HepG2 (cell line): ENCODE measurements around the gene SMYD5. TPM values are rescaled to one million over a fixed set of nuclear protein-coding genes. Genes with fewer than 3 reads are reported as not detected.

ENCODE experiments used
- ATAC-seq: fragments of 200-7000 bp; cut with Tn5 transposase; 3 replicates; pipeline ENCODE4 v1.9.1; 2020; ENCODE audit warnings: mild to moderate bottlenecking, moderate library complexity
- BruUV-seq: library from RNA; stranded (reverse); fragments of 400-500 nt; replicated peaks from 2 replicates; lab custom pipeline; 2021; lab: Mats Ljungman, UMichigan
- CTCF ChIA-PET: fragments of 300-600 bp; formaldehyde crosslinking; extraction: SDS; loops from one replicate; lab custom pipeline; 2021; ENCODE audit warnings: low total read pairs, inconsistent platforms, low intra/inter-chr PET ratio; lab: Yijun Ruan, JAX
- POLR2A ChIA-PET: fragments of 350-600 bp; sonication (Branson Sonifier 250); formaldehyde crosslinking; loops from one replicate; lab custom pipeline; 2020; ENCODE audit warnings: antibody characterized with exemption, inconsistent platforms; lab: Yijun Ruan, JAX
- DNase-seq: peaks from one replicate; pipeline ENCODE4 v3.0.0-alpha.2; 2015; ENCODE audit warnings: low spot score
- FAIRE-seq: peaks from 3 replicates; lab custom pipeline; 2011; peaks lifted over from hg19 to GRCh38; lab: Jason Lieb, UNC
- H2AFZ ChIP-seq: one replicate; pipeline ENCODE4 v1.6.1; 2011; ENCODE audit warnings: low read length, inconsistent platforms
- H3K27ac ChIP-seq: fragments of 300-600 bp; 3 replicates; pipeline ENCODE4 v1.8.0; 2011; ENCODE audit warnings: mixed run types, mild to moderate bottlenecking, mixed read lengths, low read length, inconsistent platforms; ENCODE audit not compliant: insufficient read depth; ENCODE audit errors: extremely low read length
- H3K27me3 ChIP-seq, 2 experiments: fragments of 200-600 bp in 1 of 2; 2 replicates in 1 of 2; 3 replicates in 1 of 2; pipeline versions ENCODE4 v1.6.0 to v1.8.0; 2011; ENCODE audit warnings: low read length in 2 of 2, mild to moderate bottlenecking in 2 of 2, moderate library complexity in 2 of 2, inconsistent platforms in 1 of 2; ENCODE audit not compliant: insufficient read depth in 2 of 2, control insufficient read depth in 1 of 2
- H3K36me3 ChIP-seq, 2 experiments: fragments of 200-600 bp in 1 of 2; replicated peaks in 1 of 2; 2 replicates in 1 of 2; 3 replicates in 1 of 2; pipeline versions ENCODE4 v1.5.1 to v1.8.0; 2011; ENCODE audit warnings: low read length in 2 of 2, inconsistent platforms in 1 of 2; ENCODE audit not compliant: insufficient read depth in 2 of 2, control insufficient read depth in 1 of 2
- H3K4me1 ChIP-seq: 2 replicates; pipeline ENCODE4 v1.5.1; 2012; ENCODE audit warnings: low read length, inconsistent platforms; ENCODE audit not compliant: insufficient read depth
- H3K4me2 ChIP-seq: 2 replicates; pipeline ENCODE4 v1.6.0; 2011; ENCODE audit warnings: low read depth, low read length, inconsistent platforms
- H3K4me3 ChIP-seq, 3 experiments: fragments of 200-600 bp in 1 of 3; sonication (generic), shearing (Covaris generic) in 1 of 3; replicated peaks in 1 of 3; 2 replicates each; pipeline ENCODE4 v1.5.1; 2011 to 2016; ENCODE audit warnings: low read length in 3 of 3, inconsistent platforms in 2 of 3, low read depth in 2 of 3, mild to moderate bottlenecking in 2 of 3, control low read depth in 1 of 3, mixed read lengths in 1 of 3; ENCODE audit not compliant: insufficient read depth in 1 of 3
- H3K79me2 ChIP-seq: one replicate; pipeline ENCODE4 v1.6.1; 2011; ENCODE audit warnings: low read length, inconsistent platforms; ENCODE audit not compliant: insufficient read depth
- H3K9ac ChIP-seq: 2 replicates; pipeline ENCODE4 v1.6.0; 2011; ENCODE audit warnings: mild to moderate bottlenecking, low read depth, low read length, inconsistent platforms; ENCODE audit not compliant: insufficient read depth
- H3K9me3 ChIP-seq: 2 replicates; pipeline ENCODE4 v1.5.1; 2012; ENCODE audit warnings: mild to moderate bottlenecking, low read length
- H4K20me1 ChIP-seq: 2 replicates; pipeline ENCODE4 v1.6.0; 2011; ENCODE audit warnings: inconsistent platforms, mild to moderate bottlenecking, low read length, moderate library complexity; ENCODE audit not compliant: insufficient read depth
- CEBPZ ChIP-seq: IDR thresholded peaks from 2 replicates; pipeline ENCODE4 v1.6.1; 2012; ENCODE audit warnings: low read length, improper control_type of control experiment
- HNF4G ChIP-seq, 2 experiments: sonication (generic) in 1 of 2; formaldehyde crosslinking in 1 of 2; IDR thresholded peaks; 2 replicates each; pipeline versions ENCODE4 v1.4.0 to v1.6.1; 2011 to 2020; ENCODE audit warnings: borderline replicate concordance in 2 of 2, low read depth in 2 of 2, mild to moderate bottlenecking in 2 of 2, low read length in 1 of 2, missing genetic modification reagents in 1 of 2, moderate library complexity in 1 of 2
- HOXA3 ChIP-seq: sonication (generic); formaldehyde crosslinking; IDR thresholded peaks from 2 replicates; pipeline ENCODE4 v1.5.0; 2020; ENCODE audit warnings: missing genetic modification reagents
- KDM4B ChIP-seq: sonication (generic); formaldehyde crosslinking; IDR thresholded peaks from 2 replicates; pipeline ENCODE4 v1.4.0; 2020; ENCODE audit warnings: missing genetic modification reagents
- ZNF12 ChIP-seq: sonication (generic); formaldehyde crosslinking; IDR thresholded peaks from 2 replicates; pipeline ENCODE4 v1.5.0; 2020; ENCODE audit warnings: missing genetic modification reagents
- ZNF160 ChIP-seq: sonication (generic); formaldehyde crosslinking; IDR thresholded peaks from 2 replicates; pipeline ENCODE4 v1.8.0; 2022; ENCODE audit warnings: mild to moderate bottlenecking, inconsistent platforms, missing genetic modification reagents
- ZNF552 ChIP-seq: sonication (generic); formaldehyde crosslinking; IDR thresholded peaks from 2 replicates; pipeline ENCODE4 v1.9.0; 2022; ENCODE audit warnings: missing genetic modification reagents, mild to moderate bottlenecking, borderline replicate concordance
- ZSCAN9 ChIP-seq: IDR thresholded peaks from 2 replicates; pipeline ENCODE4 v1.6.1; 2016; ENCODE audit warnings: borderline replicate concordance
- WGBS: methylation state at CpG from one replicate; pipeline ENCODE4 v1.1.6; 2017; ENCODE audit warnings: low lambda C conversion rate; 5-methylcytosine and 5-hydroxymethylcytosine counted together
- in situ Hi-C: cut with HindIII; loops from 2 replicates; pipeline ENCODE4 v1.10.0; 2017; ENCODE audit warnings: low pct_unique_long_range_greater_than_20kb; ENCODE audit not compliant: extremely low pct_ligation_motif_present
- intact Hi-C: fragments of 100-400 bp; cut with micrococcal nuclease; formaldehyde crosslinking; loops from one replicate; pipeline ENCODE4 v1.10.0; 2022; ENCODE audit not compliant: unreplicated experiment
- polyA plus RNA-seq, 8 experiments: library from polyadenylated mRNA; depleted of rRNA in 3 of 8; stranded (reverse) in 7 of 8; unstranded in 1 of 8; fragments of >200 nt; fragmentation: Illumina TruSeq in 4 of 8; extraction: Trizol in 4 of 8; gene quantifications; 2 replicates each; pipeline versions ENCODE4 v1.2.1 to v1.2.3, GENCODE V29; 2011 to 2016; ENCODE audit warnings: low read depth in 4 of 8, missing spikeins in 1 of 8, mixed read lengths in 1 of 8; ENCODE audit not compliant: insufficient read depth in 1 of 8
- total RNA-seq, 5 experiments: library from RNA; depleted of rRNA; stranded (reverse); fragments of >200 nt; fragmentation: Illumina TruSeq; extraction: Trizol; gene quantifications; 2 replicates each; pipeline ENCODE4 v1.2.3, GENCODE V29; 2016; ENCODE audit warnings: low read depth in 1 of 5
- TF ChIP-seq, protein P1 (sequence below): IDR thresholded peaks from 2 replicates; pipeline ENCODE4 v1.6.1; 2016; ENCODE audit warnings: control low read depth
- TF ChIP-seq, protein P2 (sequence below): sonication (generic); formaldehyde crosslinking; IDR thresholded peaks from 2 replicates; pipeline ENCODE4 v1.5.0; 2020; ENCODE audit warnings: missing genetic modification reagents

The SMYD5 gene
- total and polyA plus RNA-seq, 2 of the 13 experiments (the other 11 are each of a cell fraction or from before 2014, with no cell fraction given), result 55.8 to 70.4 TPM

DNA sequence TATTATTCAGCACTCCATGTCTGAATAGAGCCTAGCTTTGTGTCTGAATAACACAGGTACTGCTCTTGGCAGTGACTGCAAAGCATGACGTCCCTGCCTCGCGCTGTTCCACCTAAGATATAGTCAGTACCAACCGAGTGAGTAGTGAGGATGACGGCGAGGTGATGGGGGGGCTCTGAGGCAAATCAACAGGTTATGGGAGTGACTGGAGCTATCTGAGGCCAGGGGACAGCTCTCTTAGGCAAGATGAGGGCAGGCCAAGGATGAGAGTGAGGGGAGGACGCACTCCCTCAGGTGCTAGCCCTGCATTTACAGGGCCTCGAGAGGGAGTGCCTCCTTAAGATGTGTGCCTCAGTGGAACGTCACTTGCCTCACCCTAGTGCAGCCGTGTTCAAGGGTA lies 39.8 kb upstream of the SMYD5 start:
- intact Hi-C loops, result no loop called here
- no peaks in the 10 kb centered on the region for H3K36me3 ChIP-seq
- CTCF ChIA-PET, result no interaction called here
- TF ChIP-seq ZSCAN9 (CRISPR knock-in tag), result no peak
- no peak for TF ChIP-seq HNF4G (IDR thresholded peaks at IDR 0.05; ENCODE audit: borderline replicate concordance, low read depth, low read length)
- TF ChIP-seq HNF4G (CRISPR knock-in tag; IDR thresholded peaks at IDR 0.05; ENCODE audit: borderline replicate concordance, low read depth), result no peak
- no peak for TF ChIP-seq ZNF552 (CRISPR knock-in tag)
- TF ChIP-seq, protein P1, sequence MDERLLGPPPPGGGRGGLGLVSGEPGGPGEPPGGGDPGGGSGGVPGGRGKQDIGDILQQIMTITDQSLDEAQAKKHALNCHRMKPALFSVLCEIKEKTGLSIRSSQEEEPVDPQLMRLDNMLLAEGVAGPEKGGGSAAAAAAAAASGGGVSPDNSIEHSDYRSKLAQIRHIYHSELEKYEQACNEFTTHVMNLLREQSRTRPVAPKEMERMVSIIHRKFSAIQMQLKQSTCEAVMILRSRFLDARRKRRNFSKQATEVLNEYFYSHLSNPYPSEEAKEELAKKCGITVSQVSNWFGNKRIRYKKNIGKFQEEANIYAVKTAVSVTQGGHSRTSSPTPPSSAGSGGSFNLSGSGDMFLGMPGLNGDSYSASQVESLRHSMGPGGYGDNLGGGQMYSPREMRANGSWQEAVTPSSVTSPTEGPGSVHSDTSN (CRISPR knock-in tag), result no peak
- TF ChIP-seq KDM4B (CRISPR knock-in tag), result no peak
- TF ChIP-seq ZNF160 (CRISPR knock-in tag), result no peak
- TF ChIP-seq, protein P2, sequence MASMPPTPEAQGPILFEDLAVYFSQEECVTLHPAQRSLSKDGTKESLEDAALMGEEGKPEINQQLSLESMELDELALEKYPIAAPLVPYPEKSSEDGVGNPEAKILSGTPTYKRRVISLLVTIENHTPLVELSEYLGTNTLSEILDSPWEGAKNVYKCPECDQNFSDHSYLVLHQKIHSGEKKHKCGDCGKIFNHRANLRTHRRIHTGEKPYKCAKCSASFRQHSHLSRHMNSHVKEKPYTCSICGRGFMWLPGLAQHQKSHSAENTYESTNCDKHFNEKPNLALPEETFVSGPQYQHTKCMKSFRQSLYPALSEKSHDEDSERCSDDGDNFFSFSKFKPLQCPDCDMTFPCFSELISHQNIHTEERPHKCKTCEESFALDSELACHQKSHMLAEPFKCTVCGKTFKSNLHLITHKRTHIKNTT (CRISPR knock-in tag), result no peak
- TF ChIP-seq HOXA3 (CRISPR knock-in tag), result no peak
- TF ChIP-seq CEBPZ, result no peak
- TF ChIP-seq ZNF12 (CRISPR knock-in tag), result no peak
- TF ChIP-seq, all 625 proteins: peak for 0
- DNase-seq, result no peak
- H2AFZ ChIP-seq, result no peak overlapping the region
- no peak overlapping the region for H3K9ac ChIP-seq
- no peaks in the 10 kb centered on the region for H4K20me1 ChIP-seq
- no TSS peak for BruUV-seq
- 43% methylated on average over 10 of the region's 10 CpGs for WGBS
- in situ Hi-C loops, result no loop called here
- FAIRE-seq, result no peak
- peaks cover 48% of the 10 kb centered on the region for H3K4me1 ChIP-seq
- POLR2A ChIA-PET, result interaction anchor here (1.0 to 1.2 kb wide), 2 partner anchors 17 to 39 kb away, joined by 3 to 4 read pairs; no protein-coding TSS in a partner anchor
- no peak overlapping the region for H3K4me2 ChIP-seq
- H3K9me3 ChIP-seq, result no peaks in the 10 kb centered on the region
- no peaks in the 10 kb centered on the region for H3K79me2 ChIP-seq
- H3K27me3 ChIP-seq, result peaks cover 8 to 58% of the 10 kb centered on the region in 2 experiments
- ATAC-seq, result no peak
- no peak overlapping the region for H3K27ac ChIP-seq
- no peak overlapping the region for H3K4me3 ChIP-seq
